Vagina (tissue), 2 donors: ENCODE data around the gene PLAU.

Experiments used
- POLR2A ChIP-seq, 2 donors: fragments of 450-650 bp; IDR thresholded peaks; one replicate each; pipeline ENCODE4 v1.6.1; 2017; ENCODE audit warnings: antibody characterized with exemption in 2 of 2, mild to moderate bottlenecking in 2 of 2, moderate library complexity in 2 of 2
- POLR2AphosphoS5 ChIP-seq, 2 donors: sonication (generic); formaldehyde crosslinking; IDR thresholded peaks; one replicate each; pipeline ENCODE4 v1.9.0; 2017; ENCODE audit warnings: antibody characterized with exemption in 2 of 2, mild to moderate bottlenecking in 2 of 2, low read depth in 1 of 2; ENCODE audit not compliant: insufficient read depth in 1 of 2
- TF ChIP-seq, protein P1 (sequence below), 3 experiments: fragments of 450-650 bp in 2 of 3; fragments of 200-600 bp in 1 of 3; sonication (generic) in 1 of 3; IDR thresholded peaks; one replicate each; pipeline ENCODE4 v1.5.1; 2017 to 2019; ENCODE audit warnings: antibody characterized with exemption in 3 of 3, mild to moderate bottlenecking in 2 of 3, moderate library complexity in 2 of 3

DNA sequence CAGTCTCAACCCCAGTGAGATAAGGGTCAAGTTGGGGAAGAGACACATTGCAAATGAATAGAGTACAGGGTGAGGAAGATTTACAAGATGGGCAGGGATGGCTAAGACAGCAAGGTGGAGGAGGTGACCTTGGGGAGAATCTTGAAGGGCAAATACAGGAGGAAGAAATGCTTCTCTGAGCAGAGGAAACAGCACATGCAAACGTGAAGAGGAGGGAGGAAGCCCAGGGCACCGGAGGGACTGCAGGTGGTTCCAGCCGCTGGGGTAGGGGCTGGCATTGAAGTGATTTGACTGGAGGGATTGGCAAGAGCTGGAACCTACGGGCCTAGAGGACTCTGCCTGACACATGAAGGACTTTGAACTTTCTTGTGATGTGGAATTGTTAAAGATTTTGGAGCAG, 14.6 kb downstream of the PLAU start:
- TF ChIP-seq, protein P1, sequence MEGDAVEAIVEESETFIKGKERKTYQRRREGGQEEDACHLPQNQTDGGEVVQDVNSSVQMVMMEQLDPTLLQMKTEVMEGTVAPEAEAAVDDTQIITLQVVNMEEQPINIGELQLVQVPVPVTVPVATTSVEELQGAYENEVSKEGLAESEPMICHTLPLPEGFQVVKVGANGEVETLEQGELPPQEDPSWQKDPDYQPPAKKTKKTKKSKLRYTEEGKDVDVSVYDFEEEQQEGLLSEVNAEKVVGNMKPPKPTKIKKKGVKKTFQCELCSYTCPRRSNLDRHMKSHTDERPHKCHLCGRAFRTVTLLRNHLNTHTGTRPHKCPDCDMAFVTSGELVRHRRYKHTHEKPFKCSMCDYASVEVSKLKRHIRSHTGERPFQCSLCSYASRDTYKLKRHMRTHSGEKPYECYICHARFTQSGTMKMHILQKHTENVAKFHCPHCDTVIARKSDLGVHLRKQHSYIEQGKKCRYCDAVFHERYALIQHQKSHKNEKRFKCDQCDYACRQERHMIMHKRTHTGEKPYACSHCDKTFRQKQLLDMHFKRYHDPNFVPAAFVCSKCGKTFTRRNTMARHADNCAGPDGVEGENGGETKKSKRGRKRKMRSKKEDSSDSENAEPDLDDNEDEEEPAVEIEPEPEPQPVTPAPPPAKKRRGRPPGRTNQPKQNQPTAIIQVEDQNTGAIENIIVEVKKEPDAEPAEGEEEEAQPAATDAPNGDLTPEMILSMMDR (IDR thresholded peaks at IDR 0.05), result no peak
- TF ChIP-seq POLR2A (IDR thresholded peaks at IDR 0.05), result no peak
- TF ChIP-seq POLR2AphosphoS5 (IDR thresholded peaks at IDR 0.05; ENCODE audit: insufficient read depth in 1 of 2, low read depth in 1 of 2), result no peak
